Naive thymus-derived CD8-positive, alpha-beta T cell (primary cell): ENCODE results near the gene BBC3. TPM values are rescaled to one million over a fixed set of nuclear protein-coding genes. Genes with fewer than 3 reads are reported as not detected.

Experiments
- ATAC-seq, 2 donors: fragments of 150-1000 bp; cut with Tn5 transposase in 1 of 2; sonication (Bioruptor Pico), chemical (Tn5 transposase) in 1 of 2; 1 replicate in 1 of 2; 2 replicates in 1 of 2; pipeline ENCODE4 v1.10.0; 2021; ENCODE audit warnings: mild to moderate bottlenecking in 2 of 2, moderate library complexity in 2 of 2
- POLR2A ChIA-PET: fragments of 350-600 bp; sonication (Branson Sonifier 250); formaldehyde crosslinking; loops from one replicate; lab custom pipeline; 2021; ENCODE audit warnings: antibody characterized with exemption; lab: Charles Lee
- DNase-seq, 10 donors: peaks; one replicate each; pipeline versions ENCODE4 v3.0.0 to v3.0.0-alpha.2; 2020 to 2022
- H3K27ac Mint-ChIP-seq, 10 donors: one replicate each; pipeline ENCODE4 v1.8.0; 2020 to 2022; ENCODE audit warnings: mild to moderate bottlenecking in 10 of 10, mixed read lengths in 10 of 10, moderate library complexity in 4 of 10, inconsistent platforms in 1 of 10
- H3K27me3 Mint-ChIP-seq, 5 donors: one replicate each; pipeline ENCODE4 v1.8.0; 2021 to 2022; ENCODE audit warnings: mixed read lengths in 5 of 5
- H3K36me3 Mint-ChIP-seq, 3 donors: one replicate each; pipeline ENCODE4 v1.8.0; 2020 to 2022; ENCODE audit warnings: mixed read lengths in 3 of 3, mild to moderate bottlenecking in 2 of 3, inconsistent platforms in 1 of 3
- H3K4me1 Mint-ChIP-seq, 4 donors: one replicate each; pipeline ENCODE4 v1.8.0; 2021 to 2022; ENCODE audit warnings: mixed read lengths in 4 of 4
- H3K4me3 Mint-ChIP-seq, 10 donors: one replicate each; pipeline ENCODE4 v1.8.0; 2020 to 2022; ENCODE audit warnings: mild to moderate bottlenecking in 10 of 10, mixed read lengths in 10 of 10, moderate library complexity in 6 of 10, inconsistent platforms in 1 of 10
- H3K9me3 Mint-ChIP-seq, 9 donors: one replicate each; pipeline ENCODE4 v1.8.0; 2020 to 2022; ENCODE audit warnings: mixed read lengths in 9 of 9, mild to moderate bottlenecking in 3 of 9, inconsistent platforms in 1 of 9, moderate library complexity in 1 of 9
- polyA plus RNA-seq, 3 donors: library from polyadenylated mRNA; unstranded; fragments of 300-500 nt; fragmentation: Illumina TruSeq; gene quantifications; one replicate each; pipeline ENCODE4 v1.2.3, GENCODE V29; 2021
- total RNA-seq, 8 experiments: library from RNA in 2 of 8; stranded (reverse) in 2 of 8; gene quantifications; one replicate each; pipeline ENCODE4 v1.2.3 and lab custom pipeline; 2021 to 2026

Gene BBC3
- total and polyA plus RNA-seq, 5 experiments from 2014 or later = 7.2 to 37.4 (median 13.0) TPM

DNA sequence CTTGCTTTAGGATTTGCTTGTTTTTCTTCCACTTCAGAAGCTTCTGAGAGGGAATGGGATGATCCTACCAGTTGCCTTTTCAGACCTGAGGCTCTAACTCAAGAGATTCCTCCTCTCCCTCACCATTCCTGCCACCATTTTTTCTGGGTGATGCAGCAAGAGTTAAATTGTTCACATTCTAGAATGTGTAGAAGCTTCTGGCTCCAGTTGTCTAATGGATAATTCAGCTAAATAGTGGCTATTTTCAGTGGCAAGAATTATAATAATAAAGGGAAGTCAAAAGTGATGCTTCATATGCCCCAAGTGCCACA, 20.9 kb downstream of the BBC3 start:
- no peak for DNase-seq
- no peak for ATAC-seq
- Mint-ChIP-seq H3K27ac (peak overlapping the region in 4 of 10 donors; percentile 68 to 84 (median 80)), H3K4me1 (peaks cover 8 to 31% (median 16%) of the 10 kb centered on the region in 4 donors), H3K36me3 (peaks cover 0 to 54% (median 5%) of the 10 kb centered on the region in 3 donors), H3K4me3 (no peak overlapping the region), H3K9me3 (no peaks in the 10 kb centered on the region), H3K27me3 (no peaks in the 10 kb centered on the region)
- POLR2A ChIA-PET = interaction anchor here (0.5 to 8.6 kb wide), 21 partner anchors 9 to 131 kb away, joined by 3 to 102 read pairs (median 5); partner anchors contain the start of genes CCDC9, SAE1 and ZC3H4

DNA sequence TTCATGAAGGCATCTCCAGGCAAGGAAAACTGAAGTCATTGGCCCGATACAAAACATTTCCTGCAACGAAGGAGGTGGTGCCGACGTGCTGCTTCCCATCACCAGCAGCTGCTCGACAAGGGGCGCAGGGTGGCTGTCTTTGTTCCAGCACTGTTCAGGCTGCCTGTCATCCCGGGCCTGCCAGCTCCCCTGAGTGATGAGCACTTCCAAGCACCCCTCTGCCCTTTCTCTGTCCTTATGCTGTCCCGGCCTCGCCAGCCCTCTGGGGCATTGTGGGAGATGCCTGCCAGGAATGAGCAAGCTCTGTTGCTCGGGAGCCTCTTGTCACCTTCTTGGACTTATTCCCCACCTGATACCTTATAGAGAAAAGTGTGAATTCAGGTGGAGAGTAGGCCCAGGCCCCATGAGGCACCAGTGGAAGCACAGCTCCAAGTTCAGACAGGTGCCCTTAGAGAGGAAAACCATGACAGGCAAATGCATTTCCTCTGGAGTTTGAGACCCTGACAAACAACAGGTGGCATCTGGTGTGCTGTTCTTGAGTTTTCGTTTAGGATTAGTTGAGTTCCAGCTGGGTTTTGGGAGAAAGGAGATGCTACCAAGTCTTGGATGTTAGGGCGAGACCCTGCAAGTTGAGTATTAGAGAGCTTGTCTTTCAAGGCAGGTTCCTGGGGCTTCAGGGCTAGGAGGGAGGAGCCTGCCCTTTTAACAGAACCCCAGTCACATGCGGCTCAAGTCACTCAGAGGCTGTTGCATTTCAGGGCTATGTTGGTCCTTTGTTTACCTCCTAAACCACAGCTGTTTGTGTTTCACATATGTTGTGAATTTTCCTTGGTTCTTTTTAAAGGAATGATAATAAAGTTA, 21.4 kb downstream of the BBC3 start:
- Mint-ChIP-seq H3K4me3 (no peak overlapping the region), H3K36me3 (peaks cover 0 to 60% (median 7%) of the 10 kb centered on the region in 3 donors), H3K4me1 (peaks cover 8 to 31% (median 16%) of the 10 kb centered on the region in 4 donors), H3K27ac (peak overlapping the region in 8 of 10 donors; percentile 40 to 87 (median 56)), H3K27me3 (no peaks in the 10 kb centered on the region), H3K9me3 (no peaks in the 10 kb centered on the region)
- DNase-seq = no peak
- POLR2A ChIA-PET = interaction anchor here (0.8 to 8.6 kb wide), 13 partner anchors 9 to 96 kb away, joined by 3 to 102 read pairs (median 5); partner anchors contain the start of gene ZC3H4
- no peak for ATAC-seq

DNA sequence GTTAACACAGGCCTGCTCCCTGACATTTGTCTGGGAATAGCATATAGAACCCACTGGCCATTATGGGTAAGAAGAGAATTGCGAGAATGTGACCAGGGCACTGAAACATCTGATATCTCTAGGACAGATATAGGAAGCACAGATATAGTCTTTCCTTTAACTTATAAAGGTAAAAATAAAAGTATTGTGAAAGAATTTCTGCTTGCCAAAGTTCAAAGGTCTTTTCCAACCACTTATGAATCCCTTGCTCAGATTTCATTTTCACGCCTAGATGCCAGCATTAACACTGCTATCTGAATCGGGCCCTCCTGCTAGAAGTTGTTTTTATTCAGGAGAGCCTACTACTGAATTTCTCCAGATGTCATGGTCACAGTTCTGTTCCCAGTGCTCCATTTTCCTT, 27.7 kb downstream of the BBC3 start:
- peaks cover 0 to 77% (median 9%) of the 10 kb centered on the region in 3 donors for H3K36me3 Mint-ChIP-seq
- POLR2A ChIA-PET = no interaction called here
- no peak for DNase-seq
- H3K9me3 Mint-ChIP-seq = no peaks in the 10 kb centered on the region
- no peak overlapping the region for H3K4me3 Mint-ChIP-seq
- no peak for ATAC-seq
- no peaks in the 10 kb centered on the region for H3K27me3 Mint-ChIP-seq
- peak overlapping the region in 5 of 10 donors; percentile 18 to 81 (median 48) for H3K27ac Mint-ChIP-seq
- peaks cover 5 to 32% (median 16%) of the 10 kb centered on the region in 4 donors for H3K4me1 Mint-ChIP-seq

DNA sequence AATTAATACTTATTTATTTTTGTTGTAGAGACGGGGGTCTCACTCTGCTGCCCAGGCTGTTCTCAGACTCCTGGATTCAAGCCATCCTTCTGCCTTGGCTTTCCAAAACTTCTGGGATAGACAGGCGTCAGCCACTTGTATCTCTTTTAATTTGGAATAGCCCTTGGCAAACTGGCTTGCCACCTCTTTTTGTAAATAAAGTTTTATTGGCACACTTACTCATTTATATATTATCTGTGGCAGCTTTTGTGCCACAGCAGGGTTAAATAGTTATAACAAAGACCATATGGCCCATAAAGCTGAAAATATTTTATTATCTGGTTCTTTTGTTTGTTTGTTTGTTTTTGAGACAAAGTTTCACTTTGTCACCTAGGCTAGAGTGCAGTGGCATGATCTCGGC, 30.5 kb downstream of the BBC3 start:
- POLR2A ChIA-PET = interaction anchor here (0.7 to 2.2 kb wide), 4 partner anchors 10 to 55 kb away, joined by 3 to 5 read pairs (median 4); no protein-coding TSS in a partner anchor
- peaks cover 0 to 66% (median 15%) of the 10 kb centered on the region in 3 donors for H3K36me3 Mint-ChIP-seq
- no peaks in the 10 kb centered on the region for H3K27me3 Mint-ChIP-seq

DNA sequence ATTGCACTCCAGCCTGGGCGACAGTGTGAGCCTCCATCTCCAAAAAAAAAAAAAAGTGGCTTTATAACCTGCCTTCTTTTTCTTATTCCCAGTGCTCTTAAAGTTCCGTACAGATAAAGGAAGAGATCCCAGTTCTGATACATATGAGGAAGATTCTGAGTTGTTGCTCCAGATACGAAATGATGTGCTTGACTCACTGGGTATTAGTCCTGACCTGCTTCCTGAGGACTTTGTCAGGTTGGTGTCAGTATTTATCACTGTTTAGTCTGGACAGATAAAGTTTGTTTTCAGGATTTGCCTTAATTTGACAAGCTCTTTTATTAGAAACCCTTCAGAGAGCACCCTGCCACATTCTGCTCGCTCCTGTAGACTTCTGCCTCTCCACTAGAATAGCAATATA, 33.9 kb downstream of the BBC3 start:
- POLR2A ChIA-PET = interaction anchor here (0.6 to 1.4 kb wide), 2 partner anchors 11 to 18 kb away, joined by 3 to 5 read pairs; no protein-coding TSS in a partner anchor
- no peaks in the 10 kb centered on the region for H3K27me3 Mint-ChIP-seq
- peaks cover 7 to 39% (median 15%) of the 10 kb centered on the region in 4 donors for H3K4me1 Mint-ChIP-seq
- peaks cover 0 to 51% (median 17%) of the 10 kb centered on the region in 3 donors for H3K36me3 Mint-ChIP-seq
- no peaks in the 10 kb centered on the region for H3K9me3 Mint-ChIP-seq
- no peak for ATAC-seq
- H3K27ac Mint-ChIP-seq = peak overlapping the region in 3 of 10 donors; percentile 13 to 38 (median 34)
- DNase-seq = no peak
- no peak overlapping the region for H3K4me3 Mint-ChIP-seq

More for the DNA sequence above, 30.5 kb downstream of the BBC3 start:
- H3K27ac Mint-ChIP-seq = no peak overlapping the region
- no peak for DNase-seq
- no peak for ATAC-seq
- no peak overlapping the region for H3K4me3 Mint-ChIP-seq
- H3K4me1 Mint-ChIP-seq = peaks cover 5 to 34% (median 12%) of the 10 kb centered on the region in 4 donors
- no peaks in the 10 kb centered on the region for H3K9me3 Mint-ChIP-seq

DNA sequence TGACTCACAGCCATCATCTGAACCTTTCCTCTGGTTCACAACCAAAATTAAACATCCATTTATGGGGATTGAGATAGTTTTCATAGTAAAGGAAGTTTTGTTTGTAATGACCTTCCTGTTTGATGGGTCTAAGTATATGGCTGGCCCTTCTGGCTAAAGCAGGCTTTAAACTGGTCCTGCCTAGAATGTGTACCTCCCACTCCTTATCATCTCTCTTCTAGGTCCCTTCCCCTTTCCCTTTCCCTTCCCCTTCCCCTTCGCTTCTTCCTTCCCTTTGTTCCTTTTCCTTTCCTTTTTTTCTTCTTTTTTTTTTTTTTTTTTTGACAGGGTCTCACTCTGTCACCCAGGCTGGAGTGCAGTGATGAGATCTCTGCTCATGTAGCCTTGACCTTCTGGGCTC, 35.6 kb downstream of the BBC3 start:
- Mint-ChIP-seq H3K36me3 (peaks cover 0 to 43% (median 21%) of the 10 kb centered on the region in 3 donors), H3K4me3 (no peak overlapping the region), H3K27ac (peak overlapping the region in 5 of 10 donors; percentile 1 to 80 (median 48)), H3K27me3 (no peaks in the 10 kb centered on the region), H3K9me3 (no peaks in the 10 kb centered on the region), H3K4me1 (peaks cover 10 to 49% (median 28%) of the 10 kb centered on the region in 4 donors)
- POLR2A ChIA-PET = interaction anchor here (0.7 kb wide), 1 partner anchor 10 kb away, joined by 4 read pairs; no protein-coding TSS in a partner anchor
- no peak for ATAC-seq
- no peak for DNase-seq

DNA sequence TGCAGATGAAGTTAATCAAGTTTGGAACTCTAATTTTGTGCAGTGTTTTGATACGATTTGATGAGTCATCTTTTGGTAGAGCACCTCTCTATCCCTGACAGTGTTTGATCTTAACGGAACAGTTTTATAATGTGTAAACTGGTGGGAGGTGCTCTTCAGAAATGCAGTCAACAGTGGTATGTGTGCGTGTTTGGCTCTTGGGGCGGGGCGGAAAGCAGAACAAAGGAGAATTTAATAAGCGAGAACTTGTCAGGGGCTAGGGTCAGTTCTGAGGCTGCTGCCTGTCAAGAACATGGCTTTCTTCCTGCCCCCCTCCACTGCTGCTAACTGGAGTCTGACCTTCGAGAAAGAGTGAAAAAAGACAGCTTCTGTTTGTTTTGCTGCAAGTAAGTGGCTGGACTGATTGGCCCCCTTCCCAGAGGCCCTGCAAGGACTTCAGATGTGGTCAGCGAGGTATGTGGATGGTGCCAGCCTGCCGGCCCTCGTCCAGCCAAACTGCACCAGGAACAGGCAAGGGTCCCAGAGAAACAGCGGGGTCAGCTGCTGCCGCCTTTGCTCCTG, 40.8 kb downstream of the BBC3 start:
- ATAC-seq = peak; percentile 29 to 44
- peak overlapping the region in 9 of 10 donors; percentile 44 to 82 (median 64) for H3K4me3 Mint-ChIP-seq
- peaks cover 27 to 81% (median 67%) of the 10 kb centered on the region in 4 donors for H3K4me1 Mint-ChIP-seq
- DNase-seq = peak; percentile 19 to 69 (median 43)
- H3K36me3 Mint-ChIP-seq = peaks cover 0 to 7% (median 5%) of the 10 kb centered on the region in 3 donors
- POLR2A ChIA-PET = interaction anchor here (0.9 to 11.5 kb wide), 10 partner anchors 9 to 66 kb away, joined by 3 to 185 read pairs (median 7); partner anchors contain the start of gene CCDC9
- H3K27me3 Mint-ChIP-seq = no peaks in the 10 kb centered on the region
- peak overlapping the region; percentile 0 to 99 (median 96) for H3K27ac Mint-ChIP-seq
- H3K9me3 Mint-ChIP-seq = no peaks in the 10 kb centered on the region

DNA sequence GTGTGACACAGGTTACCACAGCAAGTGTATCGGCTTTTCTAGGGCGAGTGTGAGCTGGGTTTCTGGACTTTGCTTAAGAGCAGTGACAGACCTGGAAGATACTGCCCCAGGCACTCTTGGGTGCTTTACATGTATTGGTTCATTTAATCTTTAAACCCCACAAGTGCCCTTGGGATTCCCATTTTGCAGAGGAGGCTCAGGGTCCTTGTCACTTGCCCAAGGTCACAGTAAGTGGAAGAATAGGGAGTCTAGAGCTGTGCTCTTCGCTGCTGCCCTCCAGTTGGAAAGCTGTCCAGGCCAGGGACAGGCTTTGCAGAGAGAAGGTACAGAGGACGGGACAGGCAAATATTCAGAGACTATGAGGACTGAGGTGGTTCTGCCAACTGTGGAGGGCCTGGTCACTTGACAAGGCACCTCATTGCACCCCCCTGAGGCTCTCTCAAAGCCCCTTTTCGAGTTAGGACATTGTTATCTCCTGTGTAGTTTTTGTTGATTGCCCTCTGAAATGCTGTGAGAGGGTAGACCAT, 42.4 kb downstream of the BBC3 start:
- no peak for ATAC-seq
- peak overlapping the region; percentile 90 to 99 (median 96) for H3K27ac Mint-ChIP-seq
- POLR2A ChIA-PET = interaction anchor here (0.6 to 11.5 kb wide), 10 partner anchors 11 to 75 kb away, joined by 3 to 185 read pairs (median 16); partner anchors contain the start of gene ZC3H4
- no peak for DNase-seq
- H3K36me3 Mint-ChIP-seq = peaks cover 0 to 6% (median 0%) of the 10 kb centered on the region in 3 donors
- peaks cover 28 to 86% (median 73%) of the 10 kb centered on the region in 4 donors for H3K4me1 Mint-ChIP-seq
- H3K27me3 Mint-ChIP-seq = no peaks in the 10 kb centered on the region
- H3K4me3 Mint-ChIP-seq = peak overlapping the region in 9 of 10 donors; percentile 15 to 82 (median 64)
- no peaks in the 10 kb centered on the region for H3K9me3 Mint-ChIP-seq

DNA sequence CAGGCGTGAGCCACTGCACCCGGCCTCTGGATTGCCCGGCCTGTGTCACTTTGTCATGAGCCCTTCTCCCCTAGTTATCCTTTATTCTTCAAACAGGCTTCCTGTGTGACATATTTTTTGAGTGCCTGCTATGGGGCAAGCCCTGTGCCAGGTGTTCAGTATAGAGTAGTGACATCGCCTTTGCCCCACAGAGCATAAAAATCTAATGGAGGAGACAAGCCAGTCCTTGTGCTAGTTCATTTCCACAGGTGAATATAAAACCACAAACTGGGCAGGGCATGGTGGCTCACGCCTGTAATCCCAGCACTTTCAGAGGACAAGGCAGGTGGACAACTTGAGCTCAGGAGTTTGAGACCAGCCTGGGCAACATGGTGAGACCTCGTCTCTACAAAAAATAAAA, 43.2 kb downstream of the BBC3 start:
- Mint-ChIP-seq H3K27ac (peak overlapping the region; percentile 90 to 99 (median 96)), H3K9me3 (no peaks in the 10 kb centered on the region), H3K27me3 (no peaks in the 10 kb centered on the region), H3K36me3 (peaks cover 0 to 10% (median 0%) of the 10 kb centered on the region in 3 donors), H3K4me3 (peak overlapping the region in 8 of 10 donors; percentile 51 to 89 (median 76)), H3K4me1 (peaks cover 28 to 88% (median 78%) of the 10 kb centered on the region in 4 donors)
- DNase-seq (peak in 1 of 10 donors; percentile 23), ATAC-seq (no peak)
- POLR2A ChIA-PET = interaction anchor here (1.2 to 11.5 kb wide), 15 partner anchors 10 to 74 kb away, joined by 3 to 185 read pairs (median 12); partner anchors contain the start of gene ZC3H4

DNA sequence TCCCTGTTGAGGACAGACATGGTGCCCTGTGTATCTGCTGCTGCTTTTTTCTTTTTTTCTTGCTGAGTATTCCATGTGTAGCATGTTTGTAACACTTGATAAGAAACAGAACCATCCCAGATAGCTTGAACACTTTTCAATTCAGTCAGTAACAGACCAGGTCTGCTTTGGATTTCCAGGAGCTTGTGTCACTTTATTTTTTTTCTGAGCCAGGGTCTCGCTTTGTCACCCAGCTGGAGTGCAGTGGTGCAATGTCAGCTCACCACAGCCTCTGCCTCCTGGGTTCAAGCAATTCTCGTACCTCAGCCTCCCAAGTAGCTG, 43.7 kb downstream of the BBC3 start:
- no peak for DNase-seq
- Mint-ChIP-seq H3K36me3 (peaks cover 0 to 13% (median 0%) of the 10 kb centered on the region in 3 donors), H3K4me3 (peak overlapping the region; percentile 61 to 89 (median 78)), H3K9me3 (no peaks in the 10 kb centered on the region), H3K27me3 (no peaks in the 10 kb centered on the region), H3K27ac (peak overlapping the region; percentile 90 to 99 (median 96)), H3K4me1 (peaks cover 31 to 89% (median 83%) of the 10 kb centered on the region in 4 donors)
- no peak for ATAC-seq
- POLR2A ChIA-PET = interaction anchor here (1.2 to 11.5 kb wide), 18 partner anchors 9 to 74 kb away, joined by 3 to 185 read pairs (median 10); partner anchors contain the start of gene ZC3H4

DNA sequence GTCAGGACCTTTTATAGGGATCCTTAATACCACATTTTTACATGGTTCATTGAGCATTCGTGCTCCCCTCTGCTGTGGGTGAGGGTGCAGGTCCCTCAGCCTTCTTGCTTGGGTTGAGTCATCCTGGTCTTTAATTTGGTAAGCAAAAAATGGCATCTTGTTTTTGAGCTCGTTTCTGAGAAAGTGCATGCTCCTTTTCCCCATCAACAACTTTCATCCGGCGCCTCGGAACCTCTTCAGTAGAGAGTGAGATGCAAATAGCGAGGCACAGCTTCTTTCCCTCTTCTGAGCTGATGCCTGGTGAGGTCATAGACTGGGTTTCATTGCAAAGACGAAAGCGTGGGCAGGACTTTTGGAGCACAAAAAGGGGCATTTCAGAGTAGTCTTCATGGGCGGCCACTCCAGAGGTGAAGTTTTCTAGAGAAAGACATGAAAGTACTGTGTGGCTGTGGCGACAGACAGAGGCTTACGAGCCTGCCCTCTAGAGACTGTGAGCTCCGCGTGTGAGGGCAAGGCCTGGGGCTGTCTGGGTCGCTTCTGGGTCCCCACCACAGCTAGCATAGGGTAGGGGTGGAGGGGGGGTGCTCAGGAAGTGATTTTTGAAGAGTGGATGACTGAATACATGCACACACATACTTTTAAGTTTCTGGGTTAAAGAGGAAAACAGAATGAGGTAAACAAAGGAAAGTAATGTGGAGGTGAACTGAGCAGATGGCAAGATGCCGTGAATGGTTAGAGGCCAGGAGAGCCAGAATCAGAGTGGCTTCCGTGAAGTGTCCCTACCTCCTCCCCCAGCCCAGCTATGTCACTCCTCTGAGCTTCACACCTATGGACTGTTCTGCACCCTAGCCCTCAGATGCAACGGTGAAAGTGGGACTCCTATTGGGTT, 44.3 kb downstream of the BBC3 start:
- peak; percentile 85 to 90 for ATAC-seq
- Mint-ChIP-seq H3K27ac (peak overlapping the region; percentile 90 to 99 (median 96)), H3K27me3 (no peaks in the 10 kb centered on the region), H3K9me3 (no peaks in the 10 kb centered on the region), H3K4me1 (peaks cover 35 to 93% (median 87%) of the 10 kb centered on the region in 4 donors), H3K4me3 (peak overlapping the region; percentile 61 to 89 (median 78)), H3K36me3 (peaks cover 0 to 17% (median 4%) of the 10 kb centered on the region in 3 donors)
- POLR2A ChIA-PET = interaction anchor here (1.0 to 11.5 kb wide), 26 partner anchors 9 to 88 kb away, joined by 3 to 185 read pairs (median 6); partner anchors contain the start of genes CCDC9, INAFM1 and ZC3H4
- DNase-seq = peak; percentile 58 to 92 (median 82)
